GM21528 (cell line): ENCODE data around the gene B3GNT3.
"Not testable (repeated sequence)": the region's sequence is repeated elsewhere in the genome, so short reads cannot be mapped to it uniquely, and the experiment has no call there.

ENCODE experiments used
- ATAC-seq: cut with Tn5 transposase; IDR thresholded peaks from one replicate; pipeline ENCODE4 v1.9.1; 2021; ENCODE audit warnings: mild to moderate bottlenecking, moderate library complexity; ENCODE audit not compliant: unreplicated experiment, low FRiP score

B3GNT3 gene

DNA sequence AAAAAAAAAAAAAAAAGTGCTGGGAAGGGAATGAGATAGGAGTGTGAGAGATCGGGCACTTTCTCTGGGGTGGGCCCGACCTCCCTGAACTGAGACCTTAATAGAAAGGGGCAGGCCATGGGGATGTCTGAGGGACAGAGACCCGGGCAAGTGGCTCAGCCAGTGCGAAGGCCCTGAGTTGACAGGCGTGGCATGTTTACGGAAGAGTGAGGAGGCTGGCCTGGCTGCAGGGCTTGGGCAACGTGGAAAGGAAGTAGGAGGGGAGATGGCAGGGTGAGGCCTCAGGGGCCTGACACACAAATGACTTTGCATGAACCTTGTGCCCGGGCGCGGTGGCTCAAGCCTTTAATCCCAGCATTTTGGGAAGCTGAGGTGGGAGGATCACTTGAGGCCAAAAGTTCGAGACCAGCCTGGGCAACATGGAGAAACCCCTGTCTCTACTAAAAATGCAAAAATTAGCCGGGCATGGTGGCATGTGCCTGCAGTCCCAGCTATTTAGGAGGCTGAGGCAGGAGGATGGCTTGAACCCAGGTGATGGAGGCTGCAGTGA is 29.8 kb upstream of the B3GNT3 start:
- ATAC-seq = no peak

- ATAC-seq = no peak
Observed at GRCh38 chr19:17766543-17767131, 28.3 kb upstream of the B3GNT3 start.

DNA sequence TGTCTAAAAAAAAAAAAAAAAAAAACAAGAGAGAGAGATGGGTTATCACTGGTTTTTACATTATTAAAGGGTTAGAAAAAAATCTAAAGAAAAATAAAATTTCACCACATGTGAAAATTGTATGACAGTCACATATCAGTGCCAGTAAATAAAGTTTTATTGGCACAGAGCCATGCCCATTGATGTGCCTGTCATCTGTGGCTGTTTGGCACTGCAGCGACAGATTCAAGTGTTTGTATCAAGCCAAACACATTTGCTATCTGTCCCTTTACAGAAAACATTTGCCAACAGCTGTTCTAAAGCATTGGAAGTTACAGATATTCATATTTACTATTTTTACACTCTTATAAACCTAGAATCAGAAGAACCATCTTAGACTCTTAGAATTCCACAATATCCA is 27.4 kb upstream of the B3GNT3 start:
- ATAC-seq = no peak

GRCh38 chr19:17770613-17771012 is 24.3 kb upstream of the B3GNT3 start:
- ATAC-seq = no peak

GRCh38 chr19:17772172-17772571 is 22.8 kb upstream of the B3GNT3 start:
- no peak for ATAC-seq

- no peak for ATAC-seq
Observed at GRCh38 chr19:17775245-17775927, 19.6 kb upstream of the B3GNT3 start.

DNA sequence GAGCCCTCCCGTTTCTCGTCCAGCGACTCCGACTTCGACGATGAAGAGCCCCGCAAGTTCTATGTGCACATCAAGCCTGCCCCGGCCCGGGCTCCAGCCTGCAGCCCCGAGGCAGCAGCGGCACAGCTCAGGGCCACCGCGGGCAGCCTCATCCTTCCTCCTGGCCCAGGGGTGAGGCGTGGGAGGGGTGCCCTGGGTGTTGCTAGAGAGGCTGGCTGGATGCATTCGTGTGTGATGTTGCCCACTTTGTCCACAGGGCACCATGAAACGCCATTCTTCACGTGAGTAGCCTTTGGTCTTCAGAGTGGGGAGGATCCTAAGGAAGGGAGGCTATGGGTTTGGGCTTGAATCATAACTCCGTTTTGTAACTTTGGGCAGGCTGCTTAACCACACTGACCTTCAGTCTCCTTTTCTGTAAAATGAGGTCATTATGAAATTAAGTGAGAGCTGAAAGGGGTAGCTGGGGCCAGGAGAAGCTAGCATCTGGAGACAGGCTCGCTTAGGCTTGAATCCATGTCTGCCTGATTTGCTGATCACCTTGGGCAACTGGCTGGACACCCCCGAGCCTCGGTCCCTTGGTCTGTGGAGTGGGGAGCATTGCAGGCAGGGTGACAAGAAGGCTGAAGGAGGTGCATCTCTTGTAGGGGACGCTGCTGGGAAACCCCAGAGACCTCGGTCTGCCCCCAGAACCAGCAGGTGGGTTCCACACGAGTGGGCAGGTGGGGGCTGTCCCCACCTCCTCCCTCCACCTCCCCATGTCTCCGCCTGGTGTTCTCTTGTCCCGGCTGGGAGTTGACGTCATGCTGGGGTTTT is 18.7 kb upstream of the B3GNT3 start:
- peak; percentile 56 for ATAC-seq

DNA sequence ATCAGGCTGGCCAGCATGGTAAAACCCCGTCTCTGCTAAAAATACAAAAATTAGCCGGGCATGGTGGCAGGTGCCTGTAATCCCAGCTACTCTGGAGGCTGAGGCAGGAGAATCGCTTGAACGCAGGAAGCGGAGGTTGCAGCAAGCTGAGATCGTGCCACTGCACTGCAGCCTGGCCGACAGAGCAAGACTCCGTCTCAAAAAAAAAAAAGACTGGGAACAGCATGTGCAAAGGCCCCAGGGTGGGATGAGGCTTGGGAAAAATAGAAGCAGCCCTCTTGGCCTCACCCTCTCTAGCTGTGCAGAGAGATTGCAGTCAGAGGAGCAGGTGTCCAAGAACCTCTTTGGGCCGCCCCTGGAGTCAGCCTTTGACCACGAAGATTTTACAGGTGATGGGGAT is 17.1 kb upstream of the B3GNT3 start:
- not testable (repeated sequence) for ATAC-seq

DNA sequence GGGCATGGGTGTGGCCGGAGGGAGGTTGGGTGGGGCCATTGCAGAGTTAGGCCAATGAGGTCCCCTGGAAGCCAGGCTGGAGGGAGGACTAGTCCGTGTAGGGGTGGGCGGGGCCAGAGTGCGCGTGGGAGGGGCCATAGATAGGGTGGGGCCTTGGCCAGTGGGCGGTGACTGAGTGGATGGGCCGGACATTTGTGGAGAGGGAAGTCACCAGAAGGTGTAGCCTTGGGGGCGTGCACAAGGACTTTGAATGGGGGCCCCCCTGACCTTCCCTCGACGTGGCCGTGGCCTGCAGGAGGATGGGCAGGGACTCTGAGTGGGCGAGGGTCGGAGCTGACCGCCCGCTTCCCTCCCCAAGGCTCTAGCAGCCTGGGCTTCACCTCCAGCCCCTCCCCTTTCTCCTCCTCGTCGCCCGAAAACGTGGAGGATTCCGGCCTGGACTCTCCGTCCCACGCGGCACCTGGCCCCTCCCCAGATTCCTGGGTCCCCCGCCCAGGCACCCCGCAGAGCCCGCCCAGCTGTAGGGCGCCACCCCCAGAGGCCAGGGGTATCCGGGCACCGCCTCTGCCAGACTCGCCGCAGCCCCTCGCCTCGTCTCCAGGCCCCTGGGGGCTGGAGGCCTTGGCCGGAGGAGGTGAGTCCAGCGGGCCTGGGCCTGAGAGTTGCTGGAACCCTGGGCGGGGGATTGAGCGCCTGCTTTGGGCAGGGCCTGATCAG is 16.5 kb upstream of the B3GNT3 start:
- ATAC-seq = no peak

GRCh38 chr19:17778968-17779929 is 15.7 kb upstream of the B3GNT3 start:
- ATAC-seq = no peak

GRCh38 chr19:17780781-17781180 is 14.2 kb upstream of the B3GNT3 start:
- no peak for ATAC-seq

- not testable (repeated sequence) for ATAC-seq
Observed at GRCh38 chr19:17783721-17784120, 11.2 kb upstream of the B3GNT3 start.

- ATAC-seq = no peak
Observed at GRCh38 chr19:17784201-17785008, 10.5 kb upstream of the B3GNT3 start.

DNA sequence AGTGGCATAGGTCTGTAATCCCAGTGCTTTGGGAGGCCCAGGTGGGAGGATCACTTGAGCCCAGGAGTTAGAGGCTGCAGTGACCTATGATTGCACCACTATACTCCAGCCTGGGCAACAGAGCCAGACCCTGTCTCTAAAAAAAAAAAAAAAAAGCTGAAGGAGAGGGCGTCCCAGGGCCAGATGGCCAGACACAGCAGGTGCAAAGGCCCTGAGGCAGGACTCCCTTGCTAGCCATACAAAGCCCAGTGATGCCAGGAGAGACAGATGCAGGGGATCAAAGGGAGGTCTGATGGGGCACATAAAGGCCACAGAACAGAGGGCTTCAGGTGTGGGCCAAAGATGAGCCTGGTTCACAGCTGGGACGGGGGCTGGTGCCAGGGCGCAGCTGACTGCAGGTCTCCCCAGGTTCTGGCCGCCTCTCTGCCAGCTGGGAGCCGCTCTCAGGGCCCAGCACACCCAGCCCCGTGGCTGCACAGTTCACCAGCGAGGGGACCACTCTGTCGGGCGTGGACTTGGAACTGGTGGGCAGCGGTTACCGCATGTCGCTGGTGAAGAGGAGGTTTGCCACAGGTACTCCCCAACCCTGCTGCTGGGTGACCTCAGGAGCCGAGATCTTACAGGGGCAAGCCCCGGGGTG is 7.5 kb upstream of the B3GNT3 start:
- no peak for ATAC-seq

GRCh38 chr19:17788632-17789031 is 6.3 kb upstream of the B3GNT3 start:
- no peak for ATAC-seq

DNA sequence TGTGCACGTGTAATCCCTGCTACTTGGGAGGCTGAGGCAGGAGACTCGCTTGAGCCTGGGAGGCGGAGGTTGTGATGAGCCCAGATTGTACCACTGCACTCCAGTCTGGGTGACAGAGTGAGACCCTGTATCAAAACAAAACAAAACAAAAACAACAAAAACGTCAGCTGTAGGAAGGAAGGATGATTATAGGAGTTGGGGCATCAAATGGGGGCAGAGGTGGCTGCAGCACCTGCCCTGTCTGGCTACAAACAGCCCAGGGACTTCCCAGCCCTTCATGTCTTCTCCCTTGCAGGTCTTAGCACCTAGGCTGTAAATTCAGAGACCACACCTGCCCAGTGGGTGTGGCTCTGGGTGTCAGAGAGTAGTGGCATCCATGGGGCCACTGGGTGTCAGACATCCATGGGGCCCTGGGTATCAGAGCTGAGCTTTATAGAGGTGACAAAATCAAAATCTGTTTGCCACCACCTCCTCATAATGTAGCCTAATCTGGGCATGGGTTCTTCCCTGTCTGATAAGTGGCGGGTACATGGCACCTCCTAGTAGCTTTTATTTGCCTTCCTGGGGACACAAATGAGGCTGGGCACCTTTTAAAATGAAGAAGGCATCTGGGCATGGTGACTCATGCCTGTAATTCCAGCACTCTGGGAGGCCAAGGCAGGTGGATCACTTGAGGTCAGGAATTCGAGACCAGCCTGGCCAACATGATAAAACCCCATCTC is 4.7 kb upstream of the B3GNT3 start:
- ATAC-seq = no peak

GRCh38 chr19:17794412-17794730 is 567 bp upstream of the B3GNT3 start:
- ATAC-seq = no peak

GRCh38 chr19:17795495-17795856 is 538 bp downstream of the B3GNT3 start:
- ATAC-seq = no peak
